H4 (cell line): ENCODE data around the gene DBNL. TPM values are rescaled to one million over a fixed set of nuclear protein-coding genes. Genes with fewer than 3 reads are reported as not detected.

Source experiments
- DNase-seq: peaks from one replicate; pipeline ENCODE4 v3.0.0-alpha.2; 2015; ENCODE audit warnings: low spot score
- total RNA-seq: library from RNA; depleted of rRNA; stranded (reverse); fragments of >200 nt; shearing (Covaris generic); gene quantifications from 2 replicates; pipeline ENCODE4 v1.2.3, GENCODE V29; 2014

Gene DBNL
- total RNA-seq, 1 experiment from 2014 or later, result 183 TPM

DNA sequence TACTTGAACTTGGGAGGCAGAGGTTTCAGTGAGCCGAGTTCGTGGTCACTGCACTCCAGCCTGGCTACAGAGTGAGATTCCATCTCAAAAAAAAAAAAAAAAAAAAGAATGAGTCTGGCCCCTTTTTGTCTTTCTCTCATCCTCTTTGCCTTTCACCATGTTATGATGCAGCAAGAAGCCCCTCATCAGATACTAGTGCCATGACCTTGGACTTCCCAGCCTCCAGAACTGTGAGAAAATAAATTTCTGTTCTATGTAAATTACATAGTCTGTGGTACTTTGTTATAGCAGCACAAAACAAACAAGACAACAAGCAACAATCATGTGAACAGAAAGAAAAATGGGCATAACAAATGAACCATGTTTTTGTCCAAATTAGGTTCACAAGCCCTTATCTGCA, 2.3 kb upstream of the DBNL start:
- DNase-seq, result no peak

- peak; percentile 19 for DNase-seq
Observed at GRCh38 chr7:44043902-44044301, 600 bp upstream of the DBNL start.

DNA sequence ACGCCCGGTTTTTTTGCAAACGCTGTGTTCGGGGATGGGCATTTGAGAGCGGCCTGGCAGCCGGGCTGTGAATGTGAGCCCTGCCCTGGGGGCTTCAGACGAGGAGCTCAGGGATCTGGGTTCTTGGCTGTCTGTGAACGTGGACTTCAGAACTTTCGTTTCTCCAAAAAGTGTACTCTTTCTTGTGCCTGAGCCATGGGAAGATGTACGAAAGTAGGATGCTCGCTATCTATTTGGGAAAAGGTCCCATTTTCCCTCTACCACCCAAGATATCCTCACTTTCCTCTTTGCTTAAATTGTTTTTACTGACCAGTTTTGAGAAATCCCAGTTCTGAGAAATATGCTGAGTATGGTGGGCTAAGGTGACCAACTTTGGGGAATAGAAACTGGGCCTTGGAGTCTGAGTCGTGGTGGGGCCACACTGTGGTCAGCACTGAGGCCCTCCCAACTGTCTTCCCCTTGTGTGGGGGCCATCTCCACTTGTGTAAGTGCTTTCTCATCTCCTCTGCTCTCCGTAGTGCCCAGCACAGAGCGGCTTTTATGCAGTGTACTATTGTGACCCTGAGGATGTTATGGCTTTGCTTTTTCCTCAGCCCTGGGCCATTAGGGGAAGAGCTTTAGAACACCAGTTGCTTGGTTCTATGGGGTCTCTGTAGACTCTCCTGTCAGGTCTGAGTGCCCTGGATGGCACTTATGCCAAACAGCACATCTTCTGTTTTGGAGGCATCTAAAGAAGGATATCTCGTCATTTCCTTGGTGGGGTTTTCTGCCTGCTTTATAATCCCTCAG, 918 bp downstream of the DBNL start:
- no peak for DNase-seq

GRCh38 chr7:44046321-44047061, 2.0 kb downstream of the DBNL start:
- no peak for DNase-seq

GRCh38 chr7:44048031-44048795, 3.7 kb downstream of the DBNL start:
- no peak for DNase-seq

GRCh38 chr7:44050121-44050914, 5.8 kb downstream of the DBNL start:
- no peak for DNase-seq

DNA sequence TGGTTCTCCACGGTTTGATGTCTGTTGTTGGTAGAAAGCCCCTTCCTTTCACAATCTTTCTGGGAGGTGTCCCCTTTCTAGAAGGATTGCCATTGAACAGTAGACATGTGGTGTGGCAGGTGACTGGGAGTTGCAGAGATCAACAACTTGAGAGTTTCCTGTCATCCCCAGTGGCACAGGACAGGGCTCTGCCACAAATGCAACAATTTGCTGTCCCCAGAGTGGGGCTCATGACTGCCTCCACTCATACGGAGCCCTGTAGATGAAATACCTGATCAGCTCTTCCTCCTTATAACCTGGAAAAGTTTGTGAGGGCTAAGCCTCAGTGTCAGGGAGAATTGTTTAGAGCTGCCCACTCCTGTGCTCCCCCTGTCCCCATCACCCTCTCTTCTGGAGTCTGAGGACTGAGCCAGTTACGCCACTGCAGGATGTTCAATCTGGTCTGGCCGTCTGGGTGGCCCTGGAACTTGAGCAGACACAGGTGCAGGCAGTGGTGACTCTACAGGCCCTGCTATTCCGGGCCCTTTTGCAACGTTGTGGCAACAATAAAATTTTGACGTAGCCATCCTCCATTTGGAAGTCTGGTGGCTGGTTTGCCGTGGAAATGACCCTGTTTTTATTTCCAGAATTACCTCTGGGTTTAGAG, 6.5 kb downstream of the DBNL start:
- no peak for DNase-seq

DNA sequence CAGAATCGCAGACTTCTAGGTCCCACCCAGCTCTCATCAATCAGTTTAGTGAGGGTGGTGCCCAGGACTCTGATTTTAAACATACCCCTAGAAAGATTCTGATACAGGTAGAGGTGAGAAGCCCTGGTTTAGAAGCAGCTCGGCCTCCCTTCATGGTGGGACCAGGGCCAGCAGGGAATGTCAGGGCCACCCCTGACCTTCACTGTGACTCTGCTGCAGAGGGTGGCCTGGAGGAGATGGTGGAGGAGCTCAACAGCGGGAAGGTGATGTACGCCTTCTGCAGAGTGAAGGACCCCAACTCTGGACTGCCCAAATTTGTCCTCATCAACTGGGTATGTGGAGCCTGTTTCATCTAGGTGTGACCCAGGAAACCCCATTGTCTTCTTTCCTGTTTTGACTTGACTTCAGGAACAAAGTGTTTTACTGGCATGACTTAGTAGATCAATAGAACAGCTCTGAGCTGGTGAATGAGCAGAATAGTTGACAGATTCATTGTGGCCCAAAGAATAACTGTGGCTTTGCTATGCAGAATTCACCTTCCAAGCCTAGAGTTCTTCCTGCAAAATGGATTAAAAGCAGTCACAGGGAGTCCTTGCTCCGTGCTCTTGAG, 7.2 kb downstream of the DBNL start:
- DNase-seq, result no peak

DNA sequence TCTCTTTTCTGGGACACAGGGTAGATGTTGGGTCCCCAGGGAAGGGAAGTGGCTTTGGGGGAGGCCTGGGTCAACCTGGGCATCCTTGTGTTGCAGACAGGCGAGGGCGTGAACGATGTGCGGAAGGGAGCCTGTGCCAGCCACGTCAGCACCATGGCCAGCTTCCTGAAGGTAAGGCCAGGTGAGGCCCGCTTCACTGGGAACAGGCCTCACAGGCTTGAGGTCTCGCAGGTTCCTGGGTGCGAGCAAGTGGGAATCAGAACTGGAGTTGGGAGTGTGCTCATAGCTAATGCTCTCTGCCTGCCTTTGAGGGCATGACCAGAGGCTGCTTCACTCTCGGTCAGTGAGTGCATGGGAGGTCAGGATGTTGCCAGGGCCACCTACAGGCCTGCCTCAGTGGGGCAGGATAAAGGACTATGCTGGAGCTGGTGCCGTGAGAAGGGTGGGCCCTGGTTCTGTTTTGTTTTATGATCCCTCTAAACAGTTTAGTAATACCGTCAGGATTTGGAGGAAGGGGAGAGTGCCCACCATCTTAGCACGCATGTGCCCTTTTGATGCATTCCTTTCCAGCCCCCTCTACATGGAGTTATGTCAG, 8.4 kb downstream of the DBNL start:
- no peak for DNase-seq

- no peak for DNase-seq
Observed at GRCh38 chr7:44056681-44057080, 12.2 kb downstream of the DBNL start.

GRCh38 chr7:44057181-44057848, 12.8 kb downstream of the DBNL start:
- no peak for DNase-seq

- no peak for DNase-seq
Observed at GRCh38 chr7:44057849-44058758, 13.6 kb downstream of the DBNL start.

GRCh38 chr7:44058759-44059218, 14.3 kb downstream of the DBNL start:
- no peak for DNase-seq

GRCh38 chr7:44059219-44060090, 15.0 kb downstream of the DBNL start:
- no peak for DNase-seq

DNA sequence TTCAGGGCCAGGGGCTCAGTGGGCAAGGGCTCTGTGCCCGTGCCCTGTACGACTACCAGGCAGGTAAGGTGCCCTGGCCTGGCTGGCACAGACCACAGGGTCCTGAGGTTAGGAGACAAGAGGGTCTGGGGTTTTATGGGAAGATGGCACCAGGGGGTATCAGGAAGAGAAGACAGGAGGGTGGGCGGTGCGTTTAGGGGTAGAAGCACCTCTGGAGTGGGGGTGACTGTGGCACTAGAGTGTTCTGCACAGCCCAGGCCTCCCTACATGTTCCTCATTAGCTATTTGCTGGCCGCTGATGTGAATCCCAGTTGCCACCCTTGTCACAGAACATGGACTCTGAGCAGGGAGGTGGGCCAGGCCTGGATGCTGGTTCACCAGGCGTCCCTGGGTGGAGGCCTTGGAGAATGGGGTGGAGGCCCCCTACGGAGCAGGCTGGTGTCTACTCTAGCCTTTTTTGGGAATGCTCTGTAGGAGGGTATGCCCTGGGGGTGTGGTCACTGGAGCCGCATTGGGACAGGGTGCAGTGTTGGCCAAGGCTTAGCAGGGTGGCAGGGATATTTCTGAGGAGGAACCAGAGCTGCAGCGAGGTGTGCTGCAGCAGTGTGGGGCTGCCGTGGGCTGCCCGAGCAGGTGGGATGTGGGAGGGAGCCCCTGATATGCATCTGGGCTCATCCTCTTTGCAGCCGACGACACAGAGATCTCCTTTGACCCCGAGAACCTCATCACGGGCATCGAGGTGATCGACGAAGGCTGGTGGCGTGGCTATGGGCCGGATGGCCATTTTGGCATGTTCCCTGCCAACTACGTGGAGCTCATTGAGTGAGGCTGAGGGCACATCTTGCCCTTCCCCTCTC, 15.8 kb downstream of the DBNL start:
- no peak for DNase-seq

GRCh38 chr7:44060948-44061644, 16.6 kb downstream of the DBNL start:
- no peak for DNase-seq
